Lower lobe of right lung (tissue), 2 donors: ENCODE results near the gene NRP1. TPM values are rescaled to one million over a fixed set of nuclear protein-coding genes. Genes with fewer than 3 reads are reported as not detected.

Source experiments
- ATAC-seq, 2 donors: fragments of 200-7000 bp; cut with Tn5 transposase; one replicate each; pipeline ENCODE4 v1.9.1; 2020 to 2022; ENCODE audit warnings: mild to moderate bottlenecking in 2 of 2, moderate library complexity in 2 of 2
- DNase-seq: peaks from one replicate; pipeline ENCODE4 v3.0.0-alpha.2; 2020
- H3K27ac ChIP-seq: fragments of 200-600 bp; one replicate; pipeline ENCODE4 v1.8.0; 2022
- H3K27me3 ChIP-seq: fragments of 200-600 bp; one replicate; pipeline ENCODE4 v1.8.0; 2022; ENCODE audit warnings: low read depth
- H3K36me3 ChIP-seq: fragments of 200-600 bp; one replicate; pipeline ENCODE4 v1.8.0; 2022; ENCODE audit warnings: mild to moderate bottlenecking
- H3K4me1 ChIP-seq: fragments of 200-600 bp; one replicate; pipeline ENCODE4 v1.8.0; 2022
- H3K4me3 ChIP-seq: fragments of 200-600 bp; one replicate; pipeline ENCODE4 v1.8.0; 2022; ENCODE audit warnings: mild to moderate bottlenecking
- H3K9me3 ChIP-seq: fragments of 200-600 bp; one replicate; pipeline ENCODE4 v1.8.0; 2022
- CTCF ChIP-seq: fragments of 200-600 bp; IDR thresholded peaks from one replicate; pipeline ENCODE4 v1.8.0; 2022; ENCODE audit warnings: antibody characterized with exemption, mild to moderate bottlenecking
- intact Hi-C: fragments of 100-400 bp; cut with DNase I; formaldehyde crosslinking; loops from one replicate; pipeline ENCODE4 v1.11.0; 2022
- total RNA-seq: library from RNA; stranded (reverse); fragmentation: NEBNext Ultra II Directional; extraction: Animal tissue kit (Norgen Biotek cat#: 25700); gene quantifications from one replicate; pipeline ENCODE4 v1.2.1, GENCODE V29; 2021
- donor health status: DM: no; HTN: yes; CAD: no; lungs with severe emphysema.

The NRP1 gene
- total RNA-seq, 1 donor from 2014 or later, result 127 TPM

- H3K4me1 ChIP-seq, result peaks cover 26% of the 10 kb centered on the region
- DNase-seq (no peak), ATAC-seq (no peak)
- H3K27ac ChIP-seq, result no peak overlapping the region
- peaks cover 65% of the 10 kb centered on the region for H3K36me3 ChIP-seq
- H3K27me3 ChIP-seq, result no peaks in the 10 kb centered on the region
- no peak overlapping the region for H3K4me3 ChIP-seq
- intact Hi-C loops, result no loop called here
- H3K9me3 ChIP-seq, result no peaks in the 10 kb centered on the region
- TF ChIP-seq CTCF, result no peak
Observed at GRCh38 chr10:33201971-33202370, 132.5 kb downstream of the NRP1 start.

GRCh38 chr10:33201056-33201780 is 133.2 kb downstream of the NRP1 start:
- Histone ChIP-seq H3K9me3 (no peaks in the 10 kb centered on the region), H3K4me1 (peaks cover 34% of the 10 kb centered on the region), H3K36me3 (peaks cover 57% of the 10 kb centered on the region), H3K27ac (no peak overlapping the region), H3K4me3 (no peak overlapping the region), H3K27me3 (no peaks in the 10 kb centered on the region)
- DNase-seq (no peak), ATAC-seq (no peak)
- intact Hi-C loops, result no loop called here
- no peak for TF ChIP-seq CTCF

- no peak for ATAC-seq
- Histone ChIP-seq H3K4me3 (no peak overlapping the region), H3K36me3 (peaks cover 47% of the 10 kb centered on the region), H3K27me3 (no peaks in the 10 kb centered on the region), H3K9me3 (no peaks in the 10 kb centered on the region), H3K4me1 (peaks cover 48% of the 10 kb centered on the region), H3K27ac (no peak overlapping the region)
- no peak for TF ChIP-seq CTCF
- intact Hi-C loops, result no loop called here
- no peak for DNase-seq
Observed at GRCh38 chr10:33199731-33200232, 134.7 kb downstream of the NRP1 start.

GRCh38 chr10:33198610-33199009 is 135.9 kb downstream of the NRP1 start:
- no peaks in the 10 kb centered on the region for H3K9me3 ChIP-seq
- DNase-seq (no peak), ATAC-seq (no peak)
- intact Hi-C loops, result no loop called here
- peaks cover 60% of the 10 kb centered on the region for H3K4me1 ChIP-seq
- no peaks in the 10 kb centered on the region for H3K27me3 ChIP-seq
- H3K36me3 ChIP-seq, result peaks cover 41% of the 10 kb centered on the region
- TF ChIP-seq CTCF, result no peak
- no peak overlapping the region for H3K27ac ChIP-seq
- H3K4me3 ChIP-seq, result no peak overlapping the region

GRCh38 chr10:33196710-33197491 is 137.6 kb downstream of the NRP1 start:
- Histone ChIP-seq H3K9me3 (no peaks in the 10 kb centered on the region), H3K27ac (peak overlapping the region; percentile 59), H3K4me1 (peaks cover 60% of the 10 kb centered on the region), H3K27me3 (no peaks in the 10 kb centered on the region), H3K36me3 (peaks cover 26% of the 10 kb centered on the region), H3K4me3 (peak overlapping the region; percentile 12)
- ATAC-seq, result peak; percentile 55 to 72
- no peak for DNase-seq
- intact Hi-C loops, result no loop called here
- TF ChIP-seq CTCF, result no peak
